HUES48 (cell line): ENCODE measurements around the gene TMEM120A.

ENCODE experiments used
- H3K27ac ChIP-seq: one replicate; pipeline ENCODE4 v1.7.0; 2013; ENCODE audit warnings: low read depth, low read length, inconsistent platforms
- H3K27me3 ChIP-seq: 2 replicates; pipeline ENCODE4 v1.6.1; 2013; ENCODE audit warnings: mild to moderate bottlenecking, low read length; ENCODE audit not compliant: control insufficient read depth, insufficient read depth
- H3K36me3 ChIP-seq: 2 replicates; pipeline ENCODE4 v1.6.1; 2013; ENCODE audit warnings: low read length; ENCODE audit not compliant: control insufficient read depth, insufficient read depth
- H3K4me1 ChIP-seq: 2 replicates; pipeline ENCODE4 v1.6.1; 2013; ENCODE audit warnings: mild to moderate bottlenecking, low read length; ENCODE audit not compliant: control insufficient read depth, insufficient read depth
- H3K4me3 ChIP-seq: 2 replicates; pipeline ENCODE4 v1.5.1; 2013; ENCODE audit warnings: mild to moderate bottlenecking, low read depth, low read length
- H3K9ac ChIP-seq: 2 replicates; pipeline ENCODE4 v1.6.1; 2013; ENCODE audit warnings: mild to moderate bottlenecking, low read depth, low read length, moderate library complexity
- H3K9me3 ChIP-seq: 2 replicates; pipeline ENCODE4 v1.6.1; 2013; ENCODE audit warnings: low read length; ENCODE audit not compliant: control insufficient read depth, insufficient read depth

The TMEM120A gene

DNA sequence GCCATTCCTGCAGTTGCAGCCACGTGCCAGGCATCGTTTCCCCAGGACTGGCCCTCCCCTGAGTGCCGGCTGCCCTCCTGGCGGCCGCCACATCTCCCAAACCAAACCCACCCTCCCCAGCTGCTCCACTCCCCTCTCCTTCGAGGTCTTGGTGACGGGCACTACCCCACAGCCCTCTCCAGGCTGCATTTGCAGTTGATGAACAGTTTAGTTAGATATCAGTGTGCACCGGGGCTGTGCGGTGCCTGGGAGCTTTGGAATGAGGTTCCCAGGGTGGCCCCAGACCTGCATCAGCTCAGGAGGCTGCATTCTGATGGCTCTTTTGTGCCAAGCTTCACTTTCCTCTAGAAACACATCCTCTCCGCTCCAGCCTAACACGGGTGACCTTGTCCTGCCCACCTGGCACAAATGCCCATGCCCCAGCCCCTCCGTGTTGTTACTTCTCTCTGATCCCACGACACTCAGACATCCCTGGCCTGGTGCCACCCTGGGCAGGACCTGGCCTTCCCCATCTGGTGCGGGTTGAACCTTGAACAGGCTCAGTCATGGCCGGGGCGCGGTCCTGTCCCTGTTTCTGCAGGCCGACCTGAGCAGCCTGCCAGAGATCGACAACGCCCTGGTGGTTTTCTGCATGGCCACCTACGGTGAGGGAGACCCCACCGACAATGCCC is 14.5 kb downstream of the TMEM120A start:
- Histone ChIP-seq H3K27ac (no peak overlapping the region), H3K27me3 (no peaks in the 10 kb centered on the region), H3K4me1 (no peaks in the 10 kb centered on the region), H3K36me3 (peaks cover 66% of the 10 kb centered on the region), H3K4me3 (no peak overlapping the region), H3K9ac (no peak overlapping the region), H3K9me3 (no peaks in the 10 kb centered on the region)

GRCh38 chr7:75977743-75978142 is 16.7 kb downstream of the TMEM120A start:
- Histone ChIP-seq H3K9me3 (no peaks in the 10 kb centered on the region), H3K4me1 (no peaks in the 10 kb centered on the region), H3K36me3 (peaks cover 63% of the 10 kb centered on the region), H3K27me3 (no peaks in the 10 kb centered on the region), H3K9ac (no peak overlapping the region), H3K4me3 (no peak overlapping the region), H3K27ac (no peak overlapping the region)

DNA sequence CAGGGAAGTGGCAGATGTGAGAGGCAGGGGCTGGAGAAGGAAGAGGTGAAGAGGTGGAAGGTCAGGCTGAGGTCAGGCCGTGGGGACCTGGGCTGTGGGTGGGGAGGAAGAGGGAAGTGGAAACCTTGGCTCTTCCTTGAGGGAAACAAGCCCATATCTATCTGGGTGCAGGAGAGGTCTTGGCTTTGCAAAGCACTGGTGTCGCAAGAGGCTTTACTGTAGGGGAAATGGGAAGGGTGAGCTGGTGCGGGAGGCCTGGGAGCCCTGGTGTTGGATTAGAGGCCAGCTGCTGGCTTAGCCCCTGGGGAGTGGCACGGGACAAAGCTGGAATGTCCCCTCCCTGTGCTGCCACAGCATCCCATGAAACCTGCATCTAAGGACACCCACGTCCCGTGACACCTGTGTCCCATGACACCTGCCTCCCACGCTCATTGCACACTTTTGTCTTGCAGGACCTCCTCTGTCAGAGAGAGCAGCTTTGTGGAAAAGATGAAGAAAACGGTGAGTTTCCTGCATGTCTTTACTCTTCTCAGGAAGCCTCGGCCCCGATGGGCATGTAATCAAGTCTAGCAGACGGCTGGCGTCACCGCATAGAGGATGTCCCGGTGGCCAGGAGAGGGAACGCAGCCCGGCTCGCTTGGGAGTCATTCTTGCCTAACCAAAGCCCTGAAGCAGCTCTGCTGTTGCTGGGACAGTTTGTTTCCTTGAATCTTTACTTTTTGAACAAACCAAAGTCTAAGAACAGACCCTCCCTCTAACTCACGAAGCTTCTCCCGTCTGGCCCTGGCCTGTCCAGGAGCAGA is 22.2 kb downstream of the TMEM120A start:
- Histone ChIP-seq H3K4me1 (no peaks in the 10 kb centered on the region), H3K27ac (no peak overlapping the region), H3K9ac (no peak overlapping the region), H3K9me3 (no peaks in the 10 kb centered on the region), H3K4me3 (no peak overlapping the region), H3K36me3 (peaks cover 37% of the 10 kb centered on the region), H3K27me3 (no peaks in the 10 kb centered on the region)

DNA sequence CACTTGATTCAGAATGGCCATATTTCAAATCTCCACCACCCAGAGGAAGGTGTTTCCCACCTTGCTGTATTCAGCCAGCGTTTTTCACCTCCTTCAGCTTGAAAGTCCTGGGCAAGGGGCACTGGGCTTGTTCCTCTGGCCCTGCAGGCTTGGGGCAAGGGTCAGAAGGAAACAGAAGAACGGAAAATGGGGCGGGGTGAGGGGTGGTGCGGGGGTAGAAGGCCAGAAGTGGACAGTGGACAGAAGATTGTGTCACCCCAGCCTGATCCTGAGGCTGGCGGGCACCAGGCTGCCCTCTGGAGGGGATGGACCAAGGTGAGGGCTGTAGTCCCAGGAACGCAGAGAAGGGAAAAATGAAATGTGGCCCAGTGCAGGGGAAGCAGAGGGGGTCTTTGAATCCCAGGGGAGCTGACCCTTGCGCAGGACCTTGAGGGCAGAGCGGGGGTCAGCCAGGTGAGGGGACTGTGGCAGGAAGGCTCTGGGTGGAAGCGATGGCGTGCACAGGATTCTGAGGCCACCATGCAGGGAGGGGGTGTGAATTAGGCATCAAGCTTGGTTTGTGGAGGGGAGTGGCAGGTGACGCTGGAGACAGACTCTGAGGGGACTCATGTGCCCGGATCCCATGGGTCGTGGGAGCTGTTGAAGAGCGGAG is 23.0 kb downstream of the TMEM120A start:
- peaks cover 42% of the 10 kb centered on the region for H3K36me3 ChIP-seq

GRCh38 chr7:75969704-75970498 is 24.5 kb downstream of the TMEM120A start:
- Histone ChIP-seq H3K9ac (no peak overlapping the region), H3K9me3 (no peaks in the 10 kb centered on the region), H3K4me1 (no peaks in the 10 kb centered on the region), H3K4me3 (no peak overlapping the region), H3K36me3 (peaks cover 51% of the 10 kb centered on the region), H3K27ac (no peak overlapping the region), H3K27me3 (no peaks in the 10 kb centered on the region)

More for the DNA sequence above, 23.0 kb downstream of the TMEM120A start:
- Histone ChIP-seq H3K9ac (no peak overlapping the region), H3K4me1 (no peaks in the 10 kb centered on the region), H3K27me3 (no peaks in the 10 kb centered on the region), H3K4me3 (no peak overlapping the region), H3K27ac (no peak overlapping the region), H3K9me3 (no peaks in the 10 kb centered on the region)

DNA sequence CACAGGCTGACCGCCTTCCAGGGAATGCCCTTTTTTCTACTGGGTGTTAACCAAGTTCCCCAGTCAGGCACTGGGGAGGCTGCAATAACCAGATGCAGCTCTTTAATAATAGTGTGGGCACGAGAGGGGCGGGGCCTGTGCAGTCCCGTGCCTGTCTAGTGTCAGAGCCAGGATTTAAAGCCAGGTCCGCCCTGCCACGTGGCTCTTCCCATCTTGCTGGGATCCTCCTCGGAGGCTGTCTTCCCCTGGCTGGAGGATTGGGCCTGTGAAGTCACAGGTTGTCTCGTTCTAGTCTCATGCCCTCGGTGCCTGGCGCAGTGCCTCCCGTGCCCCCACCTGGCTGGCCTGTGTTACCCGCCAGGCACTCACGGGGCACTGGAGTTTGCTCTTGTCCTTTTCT is 25.2 kb downstream of the TMEM120A start:
- Histone ChIP-seq H3K9ac (no peak overlapping the region), H3K9me3 (no peaks in the 10 kb centered on the region), H3K27ac (no peak overlapping the region), H3K4me1 (no peaks in the 10 kb centered on the region), H3K4me3 (no peak overlapping the region), H3K27me3 (no peaks in the 10 kb centered on the region), H3K36me3 (peaks cover 47% of the 10 kb centered on the region)

DNA sequence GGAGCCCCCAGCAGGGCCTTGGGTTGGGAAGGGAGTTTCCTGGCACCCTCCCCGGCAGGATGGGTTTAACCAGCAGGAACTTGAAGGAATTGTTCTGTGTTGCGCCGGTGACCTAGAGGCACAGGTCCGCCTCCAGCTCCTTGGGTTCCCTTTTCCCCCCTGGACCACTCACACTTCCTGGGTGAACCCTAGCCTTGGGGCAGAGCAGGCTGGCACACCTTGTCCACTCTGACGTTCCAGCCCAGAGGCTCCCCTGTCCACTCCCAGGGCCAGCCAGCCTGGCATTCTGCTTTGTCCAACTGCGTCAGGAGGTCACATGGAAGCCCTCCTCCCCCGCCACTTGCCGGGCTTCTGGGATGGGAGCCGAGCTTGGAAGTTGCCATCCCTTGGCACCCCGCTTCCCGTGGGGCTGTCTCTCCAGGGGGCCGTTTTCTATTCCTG is 25.8 kb downstream of the TMEM120A start:
- Histone ChIP-seq H3K9me3 (no peaks in the 10 kb centered on the region), H3K27ac (no peak overlapping the region), H3K36me3 (peaks cover 42% of the 10 kb centered on the region), H3K4me1 (no peaks in the 10 kb centered on the region), H3K9ac (no peak overlapping the region), H3K27me3 (no peaks in the 10 kb centered on the region), H3K4me3 (no peak overlapping the region)

GRCh38 chr7:75968012-75968411 is 26.4 kb downstream of the TMEM120A start:
- Histone ChIP-seq H3K4me1 (no peaks in the 10 kb centered on the region), H3K4me3 (no peak overlapping the region), H3K27me3 (no peaks in the 10 kb centered on the region), H3K9ac (no peak overlapping the region), H3K27ac (no peak overlapping the region), H3K36me3 (peaks cover 43% of the 10 kb centered on the region), H3K9me3 (no peaks in the 10 kb centered on the region)

DNA sequence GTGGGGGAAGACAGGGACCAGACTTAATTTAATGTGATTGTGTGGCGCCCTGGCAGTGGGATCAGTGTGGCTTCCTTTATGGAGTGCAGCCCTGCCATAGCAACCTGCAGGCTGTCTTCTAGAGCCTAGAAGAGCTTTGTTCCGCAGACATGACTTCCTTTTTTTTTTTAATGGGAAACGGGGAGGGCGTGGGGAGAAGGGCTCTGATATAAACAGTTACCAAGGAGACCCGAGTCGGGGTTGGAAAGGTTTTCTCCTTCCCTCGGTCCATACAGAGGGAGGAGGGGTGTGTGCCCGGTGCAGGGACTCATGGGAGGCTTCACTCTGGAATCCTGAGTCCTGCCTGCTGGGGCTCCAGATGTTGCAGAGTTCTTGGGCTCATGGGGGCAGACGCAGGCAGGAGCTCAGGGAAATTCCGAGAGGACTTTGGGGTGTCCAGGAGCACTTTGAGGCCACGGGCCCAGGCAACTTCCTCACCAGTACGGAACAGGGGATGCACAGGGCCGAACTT is 26.9 kb downstream of the TMEM120A start:
- no peaks in the 10 kb centered on the region for H3K27me3 ChIP-seq
- no peak overlapping the region for H3K4me3 ChIP-seq
- no peaks in the 10 kb centered on the region for H3K9me3 ChIP-seq
- no peak overlapping the region for H3K9ac ChIP-seq
- no peak overlapping the region for H3K27ac ChIP-seq
- H3K4me1 ChIP-seq: no peaks in the 10 kb centered on the region
- peaks cover 41% of the 10 kb centered on the region for H3K36me3 ChIP-seq

GRCh38 chr7:75967055-75967454 is 27.3 kb downstream of the TMEM120A start:
- Histone ChIP-seq H3K9me3 (no peaks in the 10 kb centered on the region), H3K4me1 (no peaks in the 10 kb centered on the region), H3K36me3 (peaks cover 41% of the 10 kb centered on the region), H3K27me3 (no peaks in the 10 kb centered on the region), H3K27ac (no peak overlapping the region), H3K4me3 (no peak overlapping the region), H3K9ac (no peak overlapping the region)
